GM23338 (cell line): ENCODE results near the gene SPI1. TPM values are rescaled to one million over a fixed set of nuclear protein-coding genes. Genes with fewer than 3 reads are reported as not detected.

Source experiments
- ATAC-seq: fragments of 200-7000 bp; cut with Tn5 transposase; 3 replicates; pipeline ENCODE4 v1.9.1; 2020
- DNase-seq: peaks from one replicate; pipeline ENCODE4 v3.0.0-alpha.2; 2015; ENCODE audit warnings: low spot score
- H2AFZ ChIP-seq: fragments of 200-600 bp; sonication (generic); 2 replicates; pipeline ENCODE4 v1.8.0; 2016; ENCODE audit warnings: antibody characterized with exemption, mild to moderate bottlenecking, moderate library complexity
- H3F3A ChIP-seq: fragments of 200-600 bp; sonication (generic); replicated peaks from 2 replicates; pipeline ENCODE4 v1.8.0; 2017; ENCODE audit warnings: antibody characterized with exemption, mixed run types, low read depth
- H3K27ac ChIP-seq: fragments of 200-600 bp; sonication (generic); 2 replicates; pipeline ENCODE4 v1.6.1; 2016; ENCODE audit warnings: low read depth
- H3K27me3 ChIP-seq: fragments of 200-600 bp; sonication (generic); 2 replicates; pipeline ENCODE4 v1.8.0; 2016; ENCODE audit warnings: mild to moderate bottlenecking, mixed run types, moderate library complexity; ENCODE audit not compliant: insufficient read depth
- H3K36me3 ChIP-seq: fragments of 200-600 bp; sonication (generic); 2 replicates; pipeline ENCODE4 v1.8.0; 2016; ENCODE audit warnings: mild to moderate bottlenecking; ENCODE audit not compliant: insufficient read depth
- H3K4me1 ChIP-seq: fragments of 200-600 bp; sonication (generic); 2 replicates; pipeline ENCODE4 v1.8.0; 2016; ENCODE audit warnings: mild to moderate bottlenecking, moderate library complexity; ENCODE audit not compliant: insufficient read depth
- H3K4me2 ChIP-seq: fragments of 200-600 bp; sonication (generic); 2 replicates; pipeline ENCODE4 v1.7.1; 2017; ENCODE audit warnings: mixed run types
- H3K4me3 ChIP-seq: fragments of 200-600 bp; sonication (generic); 2 replicates; pipeline ENCODE4 v1.6.1; 2016; ENCODE audit warnings: mixed run types
- H3K79me2 ChIP-seq: fragments of 200-600 bp; sonication (generic); replicated peaks from 2 replicates; pipeline ENCODE4 v1.8.0; 2017; ENCODE audit warnings: mild to moderate bottlenecking; ENCODE audit not compliant: insufficient read depth
- H3K9me2 ChIP-seq: fragments of 200-600 bp; sonication (generic); 2 replicates; pipeline ENCODE4 v1.8.0; 2017; ENCODE audit not compliant: insufficient read depth
- H4K20me1 ChIP-seq: fragments of 200-600 bp; sonication (generic); replicated peaks from 2 replicates; pipeline ENCODE4 v1.8.0; 2017; ENCODE audit warnings: mild to moderate bottlenecking; ENCODE audit not compliant: insufficient read depth
- H3K27ac Mint-ChIP-seq: 2 replicates; pipeline ENCODE4 v1.8.0; 2020; ENCODE audit warnings: inconsistent platforms, mild to moderate bottlenecking, moderate library complexity, mixed read lengths
- H3K27me3 Mint-ChIP-seq: 3 replicates; pipeline ENCODE4 v1.8.0; 2022; ENCODE audit warnings: low read depth, mild to moderate bottlenecking, moderate library complexity, mixed read lengths, inconsistent platforms; ENCODE audit not compliant: insufficient read depth, poor library complexity
- H3K36me3 Mint-ChIP-seq: 3 replicates; pipeline ENCODE4 v1.8.0; 2021; ENCODE audit warnings: low read depth, mild to moderate bottlenecking, inconsistent platforms, moderate library complexity, mixed read lengths
- H3K4me1 Mint-ChIP-seq: 3 replicates; pipeline ENCODE4 v1.8.0; 2020; ENCODE audit warnings: mild to moderate bottlenecking, inconsistent platforms, mixed read lengths
- H3K4me3 Mint-ChIP-seq: 3 replicates; pipeline ENCODE4 v1.8.0; 2021; ENCODE audit warnings: moderate library complexity, mild to moderate bottlenecking, inconsistent platforms, mixed read lengths
- H3K9me3 Mint-ChIP-seq: 3 replicates; pipeline ENCODE4 v1.8.0; 2020; ENCODE audit warnings: moderate library complexity, mild to moderate bottlenecking, inconsistent platforms, mixed read lengths
- CREB1 ChIP-seq: fragments of 250-450 bp; sonication (Bioruptor Pico); IDR thresholded peaks from 2 replicates; pipeline ENCODE4 v1.5.0; 2020; ENCODE audit warnings: low read depth, mild to moderate bottlenecking, moderate library complexity
- EZH2phosphoT487 ChIP-seq: fragments of 200-600 bp; sonication (generic); IDR thresholded peaks from one replicate; pipeline ENCODE4 v1.8.1; 2018; ENCODE audit warnings: antibody characterized with exemption; ENCODE audit not compliant: unreplicated experiment
- JUNB ChIP-seq: IDR thresholded peaks from one replicate; pipeline ENCODE4 v1.6.1; 2016; ENCODE audit warnings: antibody characterized with exemption; ENCODE audit not compliant: unreplicated experiment
- NANOG ChIP-seq: IDR thresholded peaks from 2 replicates; pipeline ENCODE4 v1.6.1; 2016; ENCODE audit warnings: antibody characterized with exemption, borderline replicate concordance
- POLR2AphosphoS5 ChIP-seq: IDR thresholded peaks from 2 replicates; pipeline ENCODE4 v1.6.1; 2016; ENCODE audit warnings: antibody characterized with exemption, low read depth
- STAT1 ChIP-seq: IDR thresholded peaks from one replicate; pipeline ENCODE4 v1.6.1; 2016; ENCODE audit warnings: antibody characterized with exemption; ENCODE audit not compliant: unreplicated experiment
- ZNF114 ChIP-seq: fragments of 250-450 bp; sonication (Bioruptor Pico); IDR thresholded peaks from 2 replicates; pipeline ENCODE4 v1.5.0; 2020; ENCODE audit warnings: mild to moderate bottlenecking, moderate library complexity
- polyA plus RNA-seq: library from polyadenylated mRNA; unstranded; fragments of >200 nt; fragmentation: Nextera tagmentation; extraction: Ambion mirVana; gene quantifications from 2 replicates; pipeline ENCODE4 v1.2.1, GENCODE V29; 2016
- total RNA-seq: library from RNA; depleted of rRNA; stranded (reverse); fragments of >200 nt; shearing (Covaris generic); gene quantifications from 2 replicates; pipeline ENCODE4 v1.2.3, GENCODE V29; 2014
- TF ChIP-seq, protein P1 (sequence below): IDR thresholded peaks from one replicate; pipeline ENCODE4 v1.6.1; 2018; ENCODE audit warnings: antibody characterized with exemption; ENCODE audit not compliant: unreplicated experiment
- TF ChIP-seq, protein P2 (sequence below): IDR thresholded peaks from 2 replicates; pipeline ENCODE4 v1.6.1; 2016; ENCODE audit warnings: antibody characterized with exemption
- TF ChIP-seq, protein P3 (sequence below), 2 experiments: fragments of 200-600 bp in 1 of 2; sonication (generic) in 1 of 2; conservative IDR thresholded peaks; 2 replicates each; pipeline versions ENCODE4 v1.5.1 to v1.6.1; 2016 to 2017; ENCODE audit warnings: antibody characterized with exemption in 2 of 2, low read depth in 2 of 2, mild to moderate bottlenecking in 2 of 2, moderate library complexity in 1 of 2

SPI1 gene
- total and polyA plus RNA-seq, 2 experiments from 2014 or later, result 0.23 TPM; not detected in 1

DNA sequence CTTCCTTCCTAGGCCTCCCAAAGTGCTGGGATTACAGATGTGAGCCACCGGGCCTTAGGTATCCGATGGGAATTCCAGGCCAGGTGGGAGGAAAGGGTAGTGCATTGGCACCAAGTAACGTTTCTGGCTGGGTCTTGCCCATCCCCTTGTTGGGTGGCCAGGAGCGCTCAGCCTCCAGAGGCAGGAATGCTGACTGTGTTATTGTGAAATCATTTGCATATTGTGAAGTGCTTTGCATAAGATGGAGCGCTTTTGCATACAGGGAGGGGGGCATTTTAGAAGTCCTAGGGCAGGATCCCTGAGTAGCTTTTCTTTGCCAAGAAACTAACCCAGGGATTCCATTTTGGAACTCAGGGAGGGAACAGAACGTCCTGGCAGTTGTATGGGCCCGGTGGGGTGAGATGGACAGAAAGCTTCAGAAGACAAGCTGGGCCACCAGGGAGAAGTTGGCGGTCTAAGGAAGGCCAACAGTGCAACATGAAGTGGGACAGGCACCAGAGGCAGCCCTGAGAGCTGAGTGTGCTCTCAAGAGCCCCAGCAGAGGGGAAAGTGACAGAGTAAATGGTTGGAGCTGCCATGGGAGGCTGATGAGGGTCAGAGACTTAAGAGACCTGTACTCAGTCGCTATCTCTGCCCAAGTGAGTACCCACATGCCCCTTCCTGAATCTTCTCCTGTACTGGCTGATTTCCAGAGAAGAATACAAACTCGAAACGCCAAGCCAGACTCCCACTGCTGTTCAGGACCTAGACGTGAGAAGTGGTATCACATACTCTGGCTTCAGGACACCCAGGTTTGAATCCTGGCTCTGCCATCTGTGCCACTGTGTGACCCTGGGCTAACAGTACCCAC lies 28.8 kb upstream of the SPI1 start:
- ATAC-seq (peak; percentile 40), DNase-seq (peak; percentile 80)
- Histone ChIP-seq H4K20me1 (no peaks in the 10 kb centered on the region; the same call in 1 of the 2 replicates), H3K4me3 (peak overlapping the region; percentile 57), H3K4me2 (peak overlapping the region; percentile 77), H2AFZ (no peak overlapping the region), H3K4me1 (peaks cover 11% of the 10 kb centered on the region; the same call in 1 of the 2 replicates), H3K79me2 (no peaks in the 10 kb centered on the region), H3K27ac (peak overlapping the region; percentile 91), H3K27me3 (no peaks in the 10 kb centered on the region), H3K36me3 (no peaks in the 10 kb centered on the region), H3F3A (peaks cover 15% of the 10 kb centered on the region), H3K9me2 (no peaks in the 10 kb centered on the region)
- H3K27ac Mint-ChIP-seq, result peak overlapping the region; percentile 91
- TF ChIP-seq EZH2phosphoT487 (no peak), STAT1 (no peak), ZNF114 (no peak), JUNB (no peak)
- TF ChIP-seq, protein P1, sequence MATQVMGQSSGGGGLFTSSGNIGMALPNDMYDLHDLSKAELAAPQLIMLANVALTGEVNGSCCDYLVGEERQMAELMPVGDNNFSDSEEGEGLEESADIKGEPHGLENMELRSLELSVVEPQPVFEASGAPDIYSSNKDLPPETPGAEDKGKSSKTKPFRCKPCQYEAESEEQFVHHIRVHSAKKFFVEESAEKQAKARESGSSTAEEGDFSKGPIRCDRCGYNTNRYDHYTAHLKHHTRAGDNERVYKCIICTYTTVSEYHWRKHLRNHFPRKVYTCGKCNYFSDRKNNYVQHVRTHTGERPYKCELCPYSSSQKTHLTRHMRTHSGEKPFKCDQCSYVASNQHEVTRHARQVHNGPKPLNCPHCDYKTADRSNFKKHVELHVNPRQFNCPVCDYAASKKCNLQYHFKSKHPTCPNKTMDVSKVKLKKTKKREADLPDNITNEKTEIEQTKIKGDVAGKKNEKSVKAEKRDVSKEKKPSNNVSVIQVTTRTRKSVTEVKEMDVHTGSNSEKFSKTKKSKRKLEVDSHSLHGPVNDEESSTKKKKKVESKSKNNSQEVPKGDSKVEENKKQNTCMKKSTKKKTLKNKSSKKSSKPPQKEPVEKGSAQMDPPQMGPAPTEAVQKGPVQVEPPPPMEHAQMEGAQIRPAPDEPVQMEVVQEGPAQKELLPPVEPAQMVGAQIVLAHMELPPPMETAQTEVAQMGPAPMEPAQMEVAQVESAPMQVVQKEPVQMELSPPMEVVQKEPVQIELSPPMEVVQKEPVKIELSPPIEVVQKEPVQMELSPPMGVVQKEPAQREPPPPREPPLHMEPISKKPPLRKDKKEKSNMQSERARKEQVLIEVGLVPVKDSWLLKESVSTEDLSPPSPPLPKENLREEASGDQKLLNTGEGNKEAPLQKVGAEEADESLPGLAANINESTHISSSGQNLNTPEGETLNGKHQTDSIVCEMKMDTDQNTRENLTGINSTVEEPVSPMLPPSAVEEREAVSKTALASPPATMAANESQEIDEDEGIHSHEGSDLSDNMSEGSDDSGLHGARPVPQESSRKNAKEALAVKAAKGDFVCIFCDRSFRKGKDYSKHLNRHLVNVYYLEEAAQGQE, result no peak
- peaks cover 18% of the 10 kb centered on the region for H3K4me1 Mint-ChIP-seq
- peak overlapping the region; percentile 90 for H3K4me3 Mint-ChIP-seq
- no peaks in the 10 kb centered on the region for H3K36me3 Mint-ChIP-seq
- no peaks in the 10 kb centered on the region for H3K9me3 Mint-ChIP-seq
- peaks cover 9% of the 10 kb centered on the region for H3K27me3 Mint-ChIP-seq

DNA sequence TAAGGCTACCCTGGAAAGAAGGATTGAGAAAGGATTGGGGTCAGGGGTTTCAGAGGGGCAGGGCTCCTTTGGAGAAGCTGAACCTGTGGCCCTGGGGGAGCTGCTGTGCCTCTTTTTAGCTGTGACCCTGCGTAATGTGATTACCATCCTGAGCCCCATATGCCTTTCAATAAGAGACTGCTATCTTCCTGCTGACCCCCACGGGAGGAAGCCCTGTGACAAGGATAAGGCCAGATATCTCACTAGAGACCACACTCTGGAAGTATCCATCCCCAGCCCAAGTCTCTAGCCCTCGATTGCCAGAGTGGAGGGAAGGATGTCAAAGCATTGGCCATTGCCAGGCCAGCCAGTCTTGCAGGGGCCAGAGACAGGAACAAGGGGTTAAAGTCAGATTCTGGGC lies 25.2 kb upstream of the SPI1 start:
- H3K27ac Mint-ChIP-seq, result no peak overlapping the region
- H3K9me3 Mint-ChIP-seq, result no peaks in the 10 kb centered on the region
- peaks cover 28% of the 10 kb centered on the region for H3K4me1 ChIP-seq
- no peaks in the 10 kb centered on the region for H3K79me2 ChIP-seq
- H2AFZ ChIP-seq, result peak overlapping the region; percentile 78
- peaks cover 35% of the 10 kb centered on the region for H3K4me1 Mint-ChIP-seq
- ATAC-seq (no peak), DNase-seq (no peak)
- H3K36me3 ChIP-seq, result no peaks in the 10 kb centered on the region
- H3K27me3 ChIP-seq, result no peaks in the 10 kb centered on the region
- H4K20me1 ChIP-seq, result no peaks in the 10 kb centered on the region
- no peak overlapping the region for H3K4me3 ChIP-seq
- H3K36me3 Mint-ChIP-seq, result no peaks in the 10 kb centered on the region
- peaks cover 29% of the 10 kb centered on the region for H3F3A ChIP-seq
- H3K9me2 ChIP-seq, result no peaks in the 10 kb centered on the region
- H3K27ac ChIP-seq, result no peak overlapping the region
- H3K4me3 Mint-ChIP-seq, result no peak overlapping the region
- H3K27me3 Mint-ChIP-seq, result peaks cover 10% of the 10 kb centered on the region
- no peak overlapping the region for H3K4me2 ChIP-seq
- TF ChIP-seq NANOG, result no peak
- TF ChIP-seq, protein P2, sequence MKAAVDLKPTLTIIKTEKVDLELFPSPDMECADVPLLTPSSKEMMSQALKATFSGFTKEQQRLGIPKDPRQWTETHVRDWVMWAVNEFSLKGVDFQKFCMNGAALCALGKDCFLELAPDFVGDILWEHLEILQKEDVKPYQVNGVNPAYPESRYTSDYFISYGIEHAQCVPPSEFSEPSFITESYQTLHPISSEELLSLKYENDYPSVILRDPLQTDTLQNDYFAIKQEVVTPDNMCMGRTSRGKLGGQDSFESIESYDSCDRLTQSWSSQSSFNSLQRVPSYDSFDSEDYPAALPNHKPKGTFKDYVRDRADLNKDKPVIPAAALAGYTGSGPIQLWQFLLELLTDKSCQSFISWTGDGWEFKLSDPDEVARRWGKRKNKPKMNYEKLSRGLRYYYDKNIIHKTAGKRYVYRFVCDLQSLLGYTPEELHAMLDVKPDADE, result no peak
- TF ChIP-seq, protein P1, result no peak
- no peak for TF ChIP-seq POLR2AphosphoS5
- no peak for TF ChIP-seq EZH2phosphoT487
- TF ChIP-seq JUNB, result no peak
- TF ChIP-seq ZNF114, result no peak
- TF ChIP-seq CREB1 (CRISPR knock-in tag), result no peak
- TF ChIP-seq, protein P3, sequence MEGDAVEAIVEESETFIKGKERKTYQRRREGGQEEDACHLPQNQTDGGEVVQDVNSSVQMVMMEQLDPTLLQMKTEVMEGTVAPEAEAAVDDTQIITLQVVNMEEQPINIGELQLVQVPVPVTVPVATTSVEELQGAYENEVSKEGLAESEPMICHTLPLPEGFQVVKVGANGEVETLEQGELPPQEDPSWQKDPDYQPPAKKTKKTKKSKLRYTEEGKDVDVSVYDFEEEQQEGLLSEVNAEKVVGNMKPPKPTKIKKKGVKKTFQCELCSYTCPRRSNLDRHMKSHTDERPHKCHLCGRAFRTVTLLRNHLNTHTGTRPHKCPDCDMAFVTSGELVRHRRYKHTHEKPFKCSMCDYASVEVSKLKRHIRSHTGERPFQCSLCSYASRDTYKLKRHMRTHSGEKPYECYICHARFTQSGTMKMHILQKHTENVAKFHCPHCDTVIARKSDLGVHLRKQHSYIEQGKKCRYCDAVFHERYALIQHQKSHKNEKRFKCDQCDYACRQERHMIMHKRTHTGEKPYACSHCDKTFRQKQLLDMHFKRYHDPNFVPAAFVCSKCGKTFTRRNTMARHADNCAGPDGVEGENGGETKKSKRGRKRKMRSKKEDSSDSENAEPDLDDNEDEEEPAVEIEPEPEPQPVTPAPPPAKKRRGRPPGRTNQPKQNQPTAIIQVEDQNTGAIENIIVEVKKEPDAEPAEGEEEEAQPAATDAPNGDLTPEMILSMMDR (conservative IDR thresholded peaks at IDR 0.05; ENCODE audit: low read depth in 2 of 2), result no peak
- no peak for TF ChIP-seq STAT1
